Measurements from ENCODE around the gene CDC42EP1.

The CDC42EP1 gene

GRCh38 chr22:37616201-37617083, 56.2 kb downstream of the CDC42EP1 start:
- DNase-seq, result no peak

- no peak for DNase-seq
Measured at GRCh38 chr22:37617431-37617830, 57.2 kb downstream of the CDC42EP1 start.

GRCh38 chr22:37618072-37618656, 57.9 kb downstream of the CDC42EP1 start:
- DNase-seq, result no peak

GRCh38 chr22:37618674-37619073, 58.4 kb downstream of the CDC42EP1 start:
- no peak for DNase-seq
